Hepatocyte (in vitro differentiated cells): ENCODE data around the gene AGTPBP1. TPM values are rescaled to one million over a fixed set of nuclear protein-coding genes. Genes with fewer than 3 reads are reported as not detected.

Source experiments
- DNase-seq: peaks from one replicate; pipeline ENCODE4 v3.0.0-alpha.2; 2016; ENCODE audit warnings: low spot score
- H2AFZ ChIP-seq: fragments of 200-600 bp; sonication (generic); 2 replicates; pipeline ENCODE4 v1.6.0; 2016; ENCODE audit warnings: antibody characterized with exemption, mild to moderate bottlenecking
- H3K27ac ChIP-seq: fragments of 200-600 bp; sonication (generic); 2 replicates; pipeline ENCODE4 v1.5.1; 2016; ENCODE audit warnings: mild to moderate bottlenecking
- H3K27me3 ChIP-seq: fragments of 200-600 bp; sonication (generic); 2 replicates; pipeline ENCODE4 v1.6.1; 2016
- H3K36me3 ChIP-seq: fragments of 200-600 bp; sonication (generic); replicated peaks from 2 replicates; pipeline ENCODE4 v1.5.1; 2016; ENCODE audit warnings: low read depth; ENCODE audit not compliant: insufficient read depth
- H3K4me1 ChIP-seq: fragments of 200-600 bp; sonication (generic); 2 replicates; pipeline ENCODE4 v1.5.1; 2016; ENCODE audit warnings: mild to moderate bottlenecking, moderate library complexity; ENCODE audit not compliant: insufficient read depth
- H3K4me2 ChIP-seq: fragments of 200-600 bp; sonication (generic); 2 replicates; pipeline ENCODE4 v1.6.0; 2016
- H3K4me3 ChIP-seq: fragments of 200-600 bp; sonication (generic); 2 replicates; pipeline ENCODE4 v1.5.1; 2016; ENCODE audit warnings: mild to moderate bottlenecking
- H3K79me2 ChIP-seq: fragments of 200-600 bp; sonication (generic); 2 replicates; pipeline ENCODE4 v1.6.0; 2017; ENCODE audit warnings: mild to moderate bottlenecking
- H3K9me2 ChIP-seq: fragments of 200-600 bp; sonication (generic); replicated peaks from 2 replicates; pipeline ENCODE4 v1.6.0; 2017; ENCODE audit warnings: mild to moderate bottlenecking; ENCODE audit not compliant: insufficient read depth
- H3K9me3 ChIP-seq: fragments of 200-600 bp; sonication (generic); 2 replicates; pipeline ENCODE4 v1.5.1; 2016; ENCODE audit warnings: low read depth, mild to moderate bottlenecking
- H4K20me1 ChIP-seq: fragments of 200-600 bp; sonication (generic); 2 replicates; pipeline ENCODE4 v1.6.0; 2016; ENCODE audit warnings: mild to moderate bottlenecking; ENCODE audit not compliant: insufficient read depth, poor library complexity, severe bottlenecking
- EZH2 ChIP-seq: fragments of 200-600 bp; sonication (generic); IDR thresholded peaks from 2 replicates; pipeline ENCODE4 v1.6.1; 2016; ENCODE audit warnings: antibody characterized with exemption, mild to moderate bottlenecking, borderline replicate concordance
- EZH2phosphoT487 ChIP-seq: fragments of 200-600 bp; sonication (generic); IDR thresholded peaks from one replicate; pipeline ENCODE4 v1.6.1; 2018; ENCODE audit warnings: antibody characterized with exemption, mild to moderate bottlenecking, low read depth, moderate library complexity; ENCODE audit not compliant: unreplicated experiment, severe bottlenecking
- WGBS: methylation state at CpG from one replicate; pipeline ENCODE4 v1.1.6; 2016; ENCODE audit warnings: low lambda C conversion rate; ENCODE audit errors: missing lambda C conversion rate; 5-methylcytosine and 5-hydroxymethylcytosine counted together
- polyA plus RNA-seq: library from polyadenylated mRNA; unstranded; fragments of >200 nt; fragmentation: Nextera tagmentation; extraction: Ambion mirVana; gene quantifications from 2 replicates; pipeline ENCODE4 v1.2.1, GENCODE V29; 2016
- total RNA-seq: library from RNA; depleted of rRNA; stranded (reverse); fragments of >200 nt; gene quantifications from 2 replicates; pipeline ENCODE4 v1.2.3, GENCODE V29; 2014
- TF ChIP-seq, protein P1 (sequence below): fragments of 200-600 bp; sonication (generic); IDR thresholded peaks from 2 replicates; pipeline ENCODE4 v1.5.1; 2016; ENCODE audit warnings: antibody characterized with exemption, mild to moderate bottlenecking; ENCODE audit not compliant: poor library complexity

The AGTPBP1 gene
- total and polyA plus RNA-seq, 2 experiments from 2014 or later: 7.6 to 16.8 TPM

DNA sequence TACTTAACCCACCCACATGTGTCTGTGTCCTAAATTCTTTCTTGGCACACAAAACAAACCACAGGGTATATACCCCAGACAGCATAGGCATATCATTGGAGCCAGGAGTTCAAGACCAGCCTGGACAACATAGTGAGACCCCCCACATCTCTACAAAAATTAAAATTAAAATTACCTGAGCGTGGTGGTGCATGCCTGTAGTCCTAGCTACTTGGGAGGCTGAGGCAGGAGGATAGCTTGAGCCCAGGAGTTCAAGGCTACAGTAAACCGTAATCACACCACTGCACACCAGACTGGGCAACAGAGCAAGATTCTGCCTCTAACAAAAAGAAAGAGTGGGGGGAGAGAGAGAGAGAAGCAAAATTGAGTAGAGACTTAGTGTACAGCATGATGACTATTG, 4.6 kb upstream of the AGTPBP1 start:
- 96% methylated on average over 2 of the region's 2 CpGs for WGBS
- H3K36me3 ChIP-seq: no peaks in the 10 kb centered on the region
- H2AFZ ChIP-seq: no peak overlapping the region
- no peaks in the 10 kb centered on the region for H3K9me2 ChIP-seq
- no peaks in the 10 kb centered on the region for H4K20me1 ChIP-seq
- H3K27me3 ChIP-seq: no peaks in the 10 kb centered on the region
- H3K4me3 ChIP-seq: no peak overlapping the region
- H3K4me1 ChIP-seq: peaks cover 5% of the 10 kb centered on the region
- no peak overlapping the region for H3K27ac ChIP-seq
- TF ChIP-seq EZH2: no peak
- no peak for TF ChIP-seq EZH2phosphoT487
- TF ChIP-seq, protein P1, sequence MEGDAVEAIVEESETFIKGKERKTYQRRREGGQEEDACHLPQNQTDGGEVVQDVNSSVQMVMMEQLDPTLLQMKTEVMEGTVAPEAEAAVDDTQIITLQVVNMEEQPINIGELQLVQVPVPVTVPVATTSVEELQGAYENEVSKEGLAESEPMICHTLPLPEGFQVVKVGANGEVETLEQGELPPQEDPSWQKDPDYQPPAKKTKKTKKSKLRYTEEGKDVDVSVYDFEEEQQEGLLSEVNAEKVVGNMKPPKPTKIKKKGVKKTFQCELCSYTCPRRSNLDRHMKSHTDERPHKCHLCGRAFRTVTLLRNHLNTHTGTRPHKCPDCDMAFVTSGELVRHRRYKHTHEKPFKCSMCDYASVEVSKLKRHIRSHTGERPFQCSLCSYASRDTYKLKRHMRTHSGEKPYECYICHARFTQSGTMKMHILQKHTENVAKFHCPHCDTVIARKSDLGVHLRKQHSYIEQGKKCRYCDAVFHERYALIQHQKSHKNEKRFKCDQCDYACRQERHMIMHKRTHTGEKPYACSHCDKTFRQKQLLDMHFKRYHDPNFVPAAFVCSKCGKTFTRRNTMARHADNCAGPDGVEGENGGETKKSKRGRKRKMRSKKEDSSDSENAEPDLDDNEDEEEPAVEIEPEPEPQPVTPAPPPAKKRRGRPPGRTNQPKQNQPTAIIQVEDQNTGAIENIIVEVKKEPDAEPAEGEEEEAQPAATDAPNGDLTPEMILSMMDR: no peak
- DNase-seq: no peak
- H3K4me2 ChIP-seq: no peak overlapping the region
- H3K9me3 ChIP-seq: no peaks in the 10 kb centered on the region
- no peaks in the 10 kb centered on the region for H3K79me2 ChIP-seq

DNA sequence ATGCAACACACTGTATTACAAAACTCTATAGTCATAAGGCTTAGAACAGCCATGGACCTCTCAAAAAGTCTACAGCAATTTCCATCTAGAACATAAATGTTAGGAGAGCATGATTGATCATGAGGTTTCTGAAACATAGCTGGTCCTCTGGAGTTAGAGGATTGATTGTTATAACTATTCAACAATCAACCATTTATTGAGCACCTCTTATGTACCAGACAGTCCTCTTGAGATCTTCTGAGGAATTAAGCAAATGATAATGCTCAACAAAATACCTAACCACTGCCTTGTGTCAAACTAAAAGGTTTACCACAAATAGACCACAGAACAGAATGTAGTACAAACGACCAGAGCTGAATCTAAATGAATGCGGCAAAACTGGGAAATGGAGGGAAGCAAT, 3.4 kb upstream of the AGTPBP1 start:
- Histone ChIP-seq H3K27me3 (no peaks in the 10 kb centered on the region), H3K79me2 (peaks cover 4% of the 10 kb centered on the region), H3K9me2 (no peaks in the 10 kb centered on the region), H3K27ac (no peak overlapping the region), H3K36me3 (no peaks in the 10 kb centered on the region), H3K4me3 (no peak overlapping the region), H3K4me2 (no peak overlapping the region), H3K4me1 (peaks cover 5% of the 10 kb centered on the region), H2AFZ (no peak overlapping the region), H4K20me1 (no peaks in the 10 kb centered on the region), H3K9me3 (no peaks in the 10 kb centered on the region)
- DNase-seq: no peak
- no peak for TF ChIP-seq EZH2phosphoT487
- TF ChIP-seq, protein P1: no peak
- no peak for TF ChIP-seq EZH2
- WGBS: 93% methylated on average over 2 of the region's 2 CpGs

DNA sequence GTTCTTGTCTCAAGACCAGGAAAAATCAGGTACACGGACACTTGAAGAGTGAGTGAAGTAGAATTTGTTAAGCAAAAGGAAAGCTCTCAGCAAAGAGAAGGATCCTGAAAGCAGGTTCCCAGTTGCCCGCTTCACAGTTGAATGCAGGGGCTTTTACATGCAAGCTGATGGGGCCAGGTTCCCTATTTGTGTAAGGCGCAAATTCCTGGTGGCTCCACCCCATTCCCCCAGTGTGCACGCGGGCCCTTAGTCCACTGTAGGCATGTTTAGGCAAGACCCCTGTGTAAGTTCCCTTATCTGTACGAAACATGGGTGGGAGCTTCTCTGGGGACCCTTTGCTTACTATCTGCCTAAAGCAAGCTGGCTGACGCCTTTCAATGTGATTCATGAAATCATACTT, 2.7 kb upstream of the AGTPBP1 start:
- no peak for TF ChIP-seq EZH2phosphoT487
- TF ChIP-seq EZH2: no peak
- TF ChIP-seq, protein P1: no peak
- DNase-seq: no peak
- Histone ChIP-seq H3K27me3 (no peaks in the 10 kb centered on the region), H4K20me1 (no peaks in the 10 kb centered on the region), H3K4me3 (no peak overlapping the region), H3K79me2 (peaks cover 12% of the 10 kb centered on the region), H2AFZ (no peak overlapping the region), H3K9me3 (no peaks in the 10 kb centered on the region), H3K4me2 (no peak overlapping the region), H3K4me1 (peaks cover 5% of the 10 kb centered on the region), H3K27ac (no peak overlapping the region), H3K9me2 (no peaks in the 10 kb centered on the region), H3K36me3 (no peaks in the 10 kb centered on the region)
- WGBS: 80% methylated on average over 7 of the region's 7 CpGs
